Neural crest cell (in vitro differentiated cells): Measurements from ENCODE around the gene IRX1. TPM values are rescaled to one million over a fixed set of nuclear protein-coding genes. Genes with fewer than 3 reads are reported as not detected.

ENCODE experiments used
- DNase-seq: peaks from one replicate; pipeline ENCODE4 v3.0.0; 2021; ENCODE audit warnings: low read depth, mixed read lengths, low spot score
- H3K27ac Mint-ChIP-seq: one replicate; pipeline ENCODE4 v1.8.0; 2021; ENCODE audit warnings: mild to moderate bottlenecking, mixed read lengths; ENCODE audit not compliant: unreplicated experiment
- H3K27me3 Mint-ChIP-seq: 2 replicates; pipeline ENCODE4 v1.8.0; 2021; ENCODE audit warnings: low read depth, mild to moderate bottlenecking, mixed read lengths
- H3K36me3 Mint-ChIP-seq: 2 replicates; pipeline ENCODE4 v1.8.0; 2021; ENCODE audit warnings: low read depth, mild to moderate bottlenecking, mixed read lengths
- H3K4me1 Mint-ChIP-seq: 2 replicates; pipeline ENCODE4 v1.8.0; 2021; ENCODE audit warnings: mixed read lengths
- H3K4me3 Mint-ChIP-seq: one replicate; pipeline ENCODE4 v1.8.0; 2021; ENCODE audit warnings: mild to moderate bottlenecking, mixed read lengths
- H3K9me3 Mint-ChIP-seq: 2 replicates; pipeline ENCODE4 v1.8.0; 2021; ENCODE audit warnings: mixed read lengths
- total RNA-seq: library from RNA; stranded (reverse); gene quantifications from 2 replicates; pipeline ENCODE4 v1.2.1, GENCODE V29; 2021
- TF ChIP-seq, protein P1 (sequence below): fragments of 200-600 bp; sonication (generic); conservative IDR thresholded peaks from 2 replicates; pipeline ENCODE4 v1.5.0; 2021; ENCODE audit warnings: antibody characterized with exemption, mild to moderate bottlenecking

Gene IRX1
- total RNA-seq, 1 donor from 2014 or later = 24.8 TPM

DNA sequence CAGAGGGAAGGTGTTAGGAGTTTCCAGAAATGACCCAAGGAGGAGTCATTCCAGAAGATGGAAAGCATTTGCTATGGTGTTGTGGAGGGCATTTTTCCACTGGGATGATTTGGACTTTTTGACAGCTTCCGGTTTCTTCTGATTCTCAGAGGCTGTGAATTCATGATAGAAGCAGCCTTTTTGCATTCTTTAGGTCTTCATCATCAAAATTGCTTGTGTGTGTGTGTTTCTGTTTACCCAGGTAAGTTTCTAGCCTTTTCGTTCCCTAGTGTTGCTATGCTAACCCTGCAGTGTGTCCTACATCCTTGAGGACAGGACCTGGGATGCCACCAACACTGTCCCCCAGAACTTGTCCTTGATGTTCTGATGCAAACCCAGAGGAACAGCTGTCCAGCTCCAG is 19.6 kb downstream of the IRX1 start:
- peak overlapping the region; percentile 67 for H3K27ac Mint-ChIP-seq
- H3K4me3 Mint-ChIP-seq = no peak overlapping the region
- DNase-seq = no peak
- H3K27me3 Mint-ChIP-seq = no peaks in the 10 kb centered on the region
- peaks cover 6% of the 10 kb centered on the region for H3K4me1 Mint-ChIP-seq
- peaks cover 13% of the 10 kb centered on the region for H3K36me3 Mint-ChIP-seq
- TF ChIP-seq, protein P1, sequence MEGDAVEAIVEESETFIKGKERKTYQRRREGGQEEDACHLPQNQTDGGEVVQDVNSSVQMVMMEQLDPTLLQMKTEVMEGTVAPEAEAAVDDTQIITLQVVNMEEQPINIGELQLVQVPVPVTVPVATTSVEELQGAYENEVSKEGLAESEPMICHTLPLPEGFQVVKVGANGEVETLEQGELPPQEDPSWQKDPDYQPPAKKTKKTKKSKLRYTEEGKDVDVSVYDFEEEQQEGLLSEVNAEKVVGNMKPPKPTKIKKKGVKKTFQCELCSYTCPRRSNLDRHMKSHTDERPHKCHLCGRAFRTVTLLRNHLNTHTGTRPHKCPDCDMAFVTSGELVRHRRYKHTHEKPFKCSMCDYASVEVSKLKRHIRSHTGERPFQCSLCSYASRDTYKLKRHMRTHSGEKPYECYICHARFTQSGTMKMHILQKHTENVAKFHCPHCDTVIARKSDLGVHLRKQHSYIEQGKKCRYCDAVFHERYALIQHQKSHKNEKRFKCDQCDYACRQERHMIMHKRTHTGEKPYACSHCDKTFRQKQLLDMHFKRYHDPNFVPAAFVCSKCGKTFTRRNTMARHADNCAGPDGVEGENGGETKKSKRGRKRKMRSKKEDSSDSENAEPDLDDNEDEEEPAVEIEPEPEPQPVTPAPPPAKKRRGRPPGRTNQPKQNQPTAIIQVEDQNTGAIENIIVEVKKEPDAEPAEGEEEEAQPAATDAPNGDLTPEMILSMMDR = no peak
- no peaks in the 10 kb centered on the region for H3K9me3 Mint-ChIP-seq

DNA sequence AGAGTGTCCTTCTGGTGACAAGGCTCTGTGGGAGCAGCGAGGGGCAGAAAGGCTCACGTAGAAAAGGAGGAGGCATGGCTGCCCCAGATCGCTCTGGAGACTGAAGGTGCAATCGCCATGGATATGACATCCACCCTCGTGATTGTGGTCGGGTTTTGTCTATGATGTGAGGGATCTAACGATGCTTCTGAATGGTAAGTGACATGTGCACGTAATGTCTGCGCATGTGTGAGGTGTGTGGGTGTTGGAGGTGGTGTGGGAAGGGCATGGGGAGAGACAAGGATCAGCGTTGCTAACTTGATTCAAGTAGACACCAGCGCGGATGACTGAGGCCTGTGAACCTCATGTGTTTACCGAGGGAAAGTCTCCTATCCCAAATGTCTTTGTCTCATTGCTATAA is 20.2 kb downstream of the IRX1 start:
- Mint-ChIP-seq H3K9me3 (no peaks in the 10 kb centered on the region), H3K4me1 (peaks cover 6% of the 10 kb centered on the region), H3K27ac (no peak overlapping the region), H3K36me3 (peaks cover 13% of the 10 kb centered on the region), H3K27me3 (no peaks in the 10 kb centered on the region), H3K4me3 (no peak overlapping the region)
- no peak for DNase-seq
- TF ChIP-seq, protein P1 = no peak

DNA sequence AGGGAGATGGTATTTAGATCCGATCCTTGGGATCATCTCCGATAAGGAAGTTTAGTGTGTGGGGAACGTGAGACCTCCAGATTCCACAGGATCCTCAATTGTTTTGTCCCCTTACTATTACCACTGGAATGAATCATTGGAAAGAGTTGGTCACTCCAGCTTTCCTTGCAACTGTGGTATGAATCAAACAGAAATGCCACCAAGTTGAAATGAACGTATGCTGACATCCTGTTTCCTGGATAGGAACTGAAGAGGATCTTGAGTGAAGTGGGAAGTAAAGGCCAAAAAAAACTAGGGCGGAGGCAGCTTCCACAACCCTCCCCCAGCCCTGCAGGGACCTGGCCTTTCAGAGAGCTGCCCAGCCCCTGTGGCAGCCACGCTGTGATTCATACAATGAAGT is 23.9 kb downstream of the IRX1 start:
- H3K9me3 Mint-ChIP-seq = peaks cover 1% of the 10 kb centered on the region
- no peaks in the 10 kb centered on the region for H3K27me3 Mint-ChIP-seq
- H3K27ac Mint-ChIP-seq = no peak overlapping the region
- no peaks in the 10 kb centered on the region for H3K4me1 Mint-ChIP-seq
- DNase-seq = no peak
- TF ChIP-seq, protein P1 = no peak
- no peak overlapping the region for H3K4me3 Mint-ChIP-seq
- peaks cover 14% of the 10 kb centered on the region for H3K36me3 Mint-ChIP-seq

DNA sequence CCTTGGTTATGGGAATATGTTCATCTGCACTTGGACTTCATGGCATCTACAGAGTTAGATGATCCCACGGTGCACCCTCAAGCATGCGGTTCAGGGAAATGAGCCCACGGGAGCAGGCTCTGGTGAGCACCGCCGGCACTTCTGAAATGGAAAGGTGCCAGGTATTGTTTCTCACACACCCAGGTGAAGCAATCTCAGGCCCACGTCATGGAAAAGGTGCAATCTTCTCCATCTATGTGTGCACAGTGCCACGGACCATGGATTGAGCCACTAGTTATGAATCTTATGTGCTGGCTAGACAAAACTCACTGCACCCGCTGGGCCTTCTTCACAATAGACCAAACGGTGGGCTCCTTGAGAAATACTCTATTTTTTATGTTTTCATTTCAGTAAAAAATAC is 27.3 kb downstream of the IRX1 start:
- peaks cover 6% of the 10 kb centered on the region for H3K9me3 Mint-ChIP-seq
- peaks cover 21% of the 10 kb centered on the region for H3K36me3 Mint-ChIP-seq
- no peak for DNase-seq
- no peak overlapping the region for H3K27ac Mint-ChIP-seq
- TF ChIP-seq, protein P1 = no peak
- H3K27me3 Mint-ChIP-seq = no peaks in the 10 kb centered on the region
- no peaks in the 10 kb centered on the region for H3K4me1 Mint-ChIP-seq
- no peak overlapping the region for H3K4me3 Mint-ChIP-seq

DNA sequence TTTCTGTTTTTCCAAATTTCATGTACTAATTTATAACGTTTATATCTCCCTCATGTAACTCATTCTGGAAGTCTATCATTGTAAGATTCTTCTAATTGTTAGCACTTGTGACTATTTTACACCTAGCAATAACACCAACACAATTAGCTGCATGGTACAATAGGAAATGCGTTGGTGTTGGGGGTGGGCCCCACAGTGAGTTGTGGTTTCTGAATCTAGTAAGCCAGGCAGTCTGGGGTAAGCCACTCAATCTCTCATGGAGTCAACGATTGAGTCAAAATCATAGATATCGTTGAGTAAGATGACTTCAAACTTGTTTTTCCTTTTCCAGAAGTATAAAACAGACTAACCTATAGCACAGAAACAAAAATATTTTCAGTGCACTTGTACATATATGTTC is 30.0 kb downstream of the IRX1 start:
- no peak for DNase-seq
- no peak overlapping the region for H3K27ac Mint-ChIP-seq
- H3K9me3 Mint-ChIP-seq = peaks cover 6% of the 10 kb centered on the region
- TF ChIP-seq, protein P1 = no peak
- no peak overlapping the region for H3K4me3 Mint-ChIP-seq
- no peaks in the 10 kb centered on the region for H3K27me3 Mint-ChIP-seq
- H3K36me3 Mint-ChIP-seq = peaks cover 24% of the 10 kb centered on the region
- H3K4me1 Mint-ChIP-seq = no peaks in the 10 kb centered on the region

DNA sequence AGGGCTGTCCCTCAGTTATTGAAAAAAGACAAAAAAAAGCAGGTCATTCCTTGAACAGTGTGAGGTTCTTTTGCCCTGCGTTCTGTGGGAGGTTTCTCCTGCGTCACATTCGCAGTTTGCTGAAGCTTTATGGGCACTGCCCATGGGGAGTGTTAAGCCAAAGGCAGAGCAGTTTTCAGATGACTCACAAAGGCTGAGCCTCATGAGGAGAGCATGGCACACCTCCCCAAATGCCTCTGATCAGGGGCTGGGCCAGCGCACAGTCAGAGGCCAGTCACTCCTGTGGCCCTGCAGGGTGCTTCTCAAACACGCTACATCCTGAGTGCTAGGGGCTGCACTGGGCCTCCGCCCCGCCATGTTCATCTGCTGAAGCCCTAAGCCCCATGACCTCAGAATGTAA is 38.4 kb downstream of the IRX1 start:
- Mint-ChIP-seq H3K27me3 (no peaks in the 10 kb centered on the region), H3K4me1 (no peaks in the 10 kb centered on the region), H3K4me3 (no peak overlapping the region), H3K9me3 (peaks cover 4% of the 10 kb centered on the region), H3K36me3 (no peaks in the 10 kb centered on the region), H3K27ac (no peak overlapping the region)
- TF ChIP-seq, protein P1 = no peak
- no peak for DNase-seq
